Articular chondrocyte of knee joint (primary cell): ENCODE measurements around the gene SUPT7L. TPM values are rescaled to one million over a fixed set of nuclear protein-coding genes. Genes with fewer than 3 reads are reported as not detected.

Experiments
- small RNA-seq: library from RNA; depleted of rRNA; stranded (forward); fragments of <200 nt; gene quantifications from one replicate; pipeline ENCODE3, GENCODE V24; 2012
- total RNA-seq: library from RNA; depleted of rRNA; stranded (reverse); fragments of >200 nt; gene quantifications from 2 replicates; pipeline ENCODE4 v1.2.3, GENCODE V29; 2012

The SUPT7L gene, protein sequence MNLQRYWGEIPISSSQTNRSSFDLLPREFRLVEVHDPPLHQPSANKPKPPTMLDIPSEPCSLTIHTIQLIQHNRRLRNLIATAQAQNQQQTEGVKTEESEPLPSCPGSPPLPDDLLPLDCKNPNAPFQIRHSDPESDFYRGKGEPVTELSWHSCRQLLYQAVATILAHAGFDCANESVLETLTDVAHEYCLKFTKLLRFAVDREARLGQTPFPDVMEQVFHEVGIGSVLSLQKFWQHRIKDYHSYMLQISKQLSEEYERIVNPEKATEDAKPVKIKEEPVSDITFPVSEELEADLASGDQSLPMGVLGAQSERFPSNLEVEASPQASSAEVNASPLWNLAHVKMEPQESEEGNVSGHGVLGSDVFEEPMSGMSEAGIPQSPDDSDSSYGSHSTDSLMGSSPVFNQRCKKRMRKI
- 35.9 and 41.4 TPM in 2 replicates for total RNA-seq

DNA sequence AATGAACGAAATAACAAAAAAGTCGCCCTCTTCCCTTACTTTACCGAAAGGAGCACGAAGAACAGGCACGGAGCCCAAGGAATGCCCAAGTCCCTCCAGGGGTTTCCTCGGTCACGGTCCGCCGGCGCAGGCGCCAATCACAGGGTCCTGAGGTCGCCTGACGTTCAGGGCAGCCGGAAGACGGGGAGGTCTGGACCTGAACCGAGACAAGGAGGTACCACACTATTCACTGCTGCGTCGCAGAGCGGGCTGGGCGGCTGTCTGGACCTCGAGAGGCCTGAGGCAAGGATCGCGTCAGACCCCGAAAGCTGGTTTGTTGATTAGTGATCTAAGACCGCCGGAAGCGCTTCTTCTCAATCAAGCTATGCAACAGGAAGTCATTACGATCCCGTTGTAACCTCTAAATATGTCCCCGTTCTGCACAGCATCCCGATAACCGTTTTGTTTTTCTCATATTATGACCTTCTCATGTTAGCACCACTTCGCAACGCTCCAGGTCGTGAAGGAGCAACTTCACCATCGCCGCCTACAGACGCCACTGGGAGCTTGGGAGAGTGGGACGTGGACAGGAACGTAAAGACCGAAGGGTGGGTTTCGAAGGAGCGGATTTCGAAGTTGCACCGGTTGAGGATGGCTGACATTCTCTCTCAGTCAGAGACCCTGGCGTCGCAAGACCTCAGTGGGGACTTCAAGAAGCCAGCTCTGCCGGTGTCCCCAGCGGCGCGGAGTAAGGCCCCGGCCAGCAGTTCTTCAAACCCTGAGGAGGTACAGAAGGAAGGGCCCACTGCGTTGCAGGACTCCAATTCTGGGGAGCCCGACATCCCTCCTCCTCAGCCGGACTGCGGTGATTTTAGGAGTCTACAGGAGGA is at the start of gene SUPT7L, which contains the start of gene SLC4A1AP:
TSS of gene SUPT7L (minus strand) at position 330 of the 869 bp plus-strand sequence. CDS start 1,422 bp downstream, outside the sequence.
TSS of gene SLC4A1AP (plus strand) at position 605 of the 869 bp plus-strand sequence. CDS start at position 631, 26 bp downstream.

DNA sequence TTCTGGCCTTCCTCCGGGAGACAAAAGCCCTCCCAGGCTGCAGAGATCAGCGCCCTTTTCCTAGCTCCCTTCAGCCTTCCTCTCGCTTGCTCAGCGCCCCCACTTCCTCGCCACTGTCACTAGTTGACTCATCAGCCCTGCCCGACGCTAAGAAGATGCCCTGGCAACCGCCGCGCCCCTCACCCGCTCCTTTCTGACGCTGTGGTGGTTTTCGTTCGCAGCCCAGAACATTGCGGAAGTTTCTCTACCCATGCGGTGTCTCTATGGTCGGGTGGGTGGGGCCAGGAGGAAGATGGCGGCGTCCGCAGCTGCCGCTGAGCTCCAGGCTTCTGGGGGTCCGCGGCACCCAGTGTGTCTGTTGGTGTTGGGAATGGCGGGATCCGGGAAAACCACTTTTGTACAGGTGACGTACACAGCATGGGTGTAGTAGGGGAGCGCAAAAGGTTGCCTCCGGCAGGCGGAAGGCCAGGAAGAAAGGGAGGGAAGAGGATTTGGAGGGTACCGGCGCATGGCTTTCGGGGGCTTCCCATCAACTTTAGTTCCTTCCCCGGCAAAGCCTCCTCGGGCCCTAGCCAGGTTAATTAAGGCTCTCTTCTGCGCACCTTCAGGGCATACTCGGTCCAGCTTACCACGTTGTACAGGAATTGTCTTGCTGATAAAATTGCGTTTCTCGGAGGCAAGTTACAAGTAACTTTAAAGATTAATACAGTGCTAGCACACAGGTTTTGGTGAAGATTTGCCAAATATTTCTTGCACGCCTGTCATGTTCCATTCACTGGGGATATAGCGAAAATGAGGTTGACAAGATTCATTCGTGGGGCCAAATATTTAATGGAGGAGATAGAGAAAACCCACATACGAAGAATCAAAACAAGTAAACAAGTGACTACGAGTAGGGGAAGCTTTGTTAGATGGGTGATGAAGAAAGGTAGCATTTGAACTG is 34.4 kb downstream of the SUPT7L start, which contains the start of the genes CCDC121 and GPN1:
TSS of gene CCDC121 (minus strand) at position 246 of the 943 bp plus-strand sequence. CDS start 1,213 bp downstream, outside the sequence.
TSS of gene GPN1 (plus strand) at position 284 of the 943 bp plus-strand sequence. CDS start at position 293, 9 bp downstream.

Small RNA genes within 50 kb of the gene (small RNA-seq; reads per million reads assigned to genes)
- gene RF00340 = not detected

Other genes with a start within 250 kb of the SUPT7L start
- 135 and 145 TPM in 2 replicates for gene NRBP1, start 235.0 kb downstream of the SUPT7L start, total RNA-seq
- not detected in 2 replicates for gene KRTCAP3, start 221.2 kb downstream of the SUPT7L start, total RNA-seq
- 29.3 and 30.7 TPM in 2 replicates for gene IFT172, start 173.9 kb downstream of the SUPT7L start, total RNA-seq
- gene FNDC4, start 168.4 kb downstream of the SUPT7L start, total RNA-seq = 24.2 and 25.1 TPM in 2 replicates
- gene GCKR, start 166.8 kb downstream of the SUPT7L start, total RNA-seq = 0.43 and 0.78 TPM in 2 replicates
- 25.6 and 25.9 TPM in 2 replicates for gene ZNF512, start 80.6 kb downstream of the SUPT7L start, total RNA-seq
- 1.8 and 2.3 TPM in 2 replicates for gene CCDC121, start 34.6 kb downstream of the SUPT7L start, total RNA-seq
- gene GPN1, start 34.6 kb downstream of the SUPT7L start, total RNA-seq = 35.8 and 37.5 TPM in 2 replicates
- 29.8 and 31.8 TPM in 2 replicates for gene SLC4A1AP, start 275 bp upstream of the SUPT7L start, total RNA-seq
- 88.6 and 104 TPM in 2 replicates for gene MRPL33, start 108.1 kb upstream of the SUPT7L start, total RNA-seq
- 5.4 and 6.3 TPM in 2 replicates for gene RBKS, start 226.8 kb upstream of the SUPT7L start, total RNA-seq
- 53.2 and 63.2 TPM in 2 replicates for gene BABAM2, start 227.1 kb upstream of the SUPT7L start, total RNA-seq